Endothelial cell of umbilical vein (primary cell): ENCODE measurements around the gene ZSWIM5.

Experiments used
- CTCF ChIP-seq, 2 donors: IDR thresholded peaks; 1 replicate in 1 of 2; 2 replicates in 1 of 2; pipeline ENCODE4 v1.5.1; 2011; ENCODE audit warnings: low read length in 2 of 2, mild to moderate bottlenecking in 2 of 2, moderate library complexity in 2 of 2, control low read depth in 1 of 2, inconsistent platforms in 1 of 2, low read depth in 1 of 2; ENCODE audit not compliant: insufficient read depth in 1 of 2; ENCODE audit errors: extremely low read depth in 1 of 2
- EZH2 ChIP-seq: IDR thresholded peaks from 2 replicates; pipeline ENCODE4 v1.6.1; 2012; ENCODE audit warnings: borderline replicate concordance, low read depth, mild to moderate bottlenecking, moderate library complexity, low read length, inconsistent platforms; ENCODE audit not compliant: severe bottlenecking
- MAX ChIP-seq: IDR thresholded peaks from 2 replicates; pipeline ENCODE4 v1.6.1; 2011; ENCODE audit not compliant: insufficient read depth, insufficient read length
- MYC ChIP-seq: IDR thresholded peaks from one replicate; pipeline ENCODE4 v1.6.1; 2011; ENCODE audit warnings: mild to moderate bottlenecking, low read depth, low read length
- POLR2A ChIP-seq: IDR thresholded peaks from 2 replicates; pipeline ENCODE4 v1.6.1; 2012; ENCODE audit warnings: low read depth, mild to moderate bottlenecking, control low read depth, low read length

GRCh38 chr1:44988531-44989156 is 217.8 kb downstream of the ZSWIM5 start:
- TF ChIP-seq EZH2 (no peak), CTCF (IDR thresholded peaks at IDR 0.05; ENCODE audit: extremely low read depth in 1 of 2, insufficient read depth in 1 of 2, low read depth in 1 of 2, low read length in 2 of 2) (no peak), MAX (no peak), POLR2A (no peak), MYC (no peak)
